KMS-11 (cell line): Measurements from ENCODE around the gene ITGA8.

Experiments
- H2AFZ ChIP-seq: fragments of 200-600 bp; sonication (generic); 2 replicates; pipeline ENCODE4 v1.6.1; 2016; ENCODE audit warnings: antibody characterized with exemption, mixed run types, low read depth
- H3K27ac ChIP-seq: fragments of 200-600 bp; sonication (generic); 2 replicates; pipeline ENCODE4 v1.6.1; 2016; ENCODE audit warnings: mild to moderate bottlenecking, mixed run types
- H3K27me3 ChIP-seq: fragments of 200-600 bp; sonication (generic); 2 replicates; pipeline ENCODE4 v1.6.1; 2017; ENCODE audit warnings: mild to moderate bottlenecking, low read depth, mixed run types, moderate library complexity; ENCODE audit not compliant: insufficient read depth
- H3K36me3 ChIP-seq: fragments of 200-600 bp; sonication (generic); 2 replicates; pipeline ENCODE4 v1.6.1; 2017; ENCODE audit warnings: mild to moderate bottlenecking, mixed run types; ENCODE audit not compliant: insufficient read depth
- H3K4me1 ChIP-seq: fragments of 200-600 bp; sonication (generic); 2 replicates; pipeline ENCODE4 v1.6.1; 2016; ENCODE audit warnings: mild to moderate bottlenecking, low read depth, mixed run types; ENCODE audit not compliant: poor library complexity, severe bottlenecking
- H3K4me2 ChIP-seq: fragments of 200-600 bp; sonication (generic); 2 replicates; pipeline ENCODE4 v1.7.0; 2016; ENCODE audit warnings: mild to moderate bottlenecking, mixed run types
- H3K4me3 ChIP-seq: fragments of 200-600 bp; sonication (generic); IDR thresholded peaks from 2 replicates; pipeline ENCODE4 v1.6.1; 2017; ENCODE audit warnings: low read depth, low read length, mixed read lengths; ENCODE audit not compliant: insufficient read depth
- H3K79me2 ChIP-seq: fragments of 200-600 bp; sonication (generic); 2 replicates; pipeline ENCODE4 v1.6.1; 2016; ENCODE audit warnings: low read depth, mixed run types; ENCODE audit not compliant: insufficient read depth
- H3K9ac ChIP-seq: fragments of 200-600 bp; sonication (generic); 2 replicates; pipeline ENCODE4 v1.6.1; 2016; ENCODE audit warnings: mild to moderate bottlenecking, mixed run types
- H4K20me1 ChIP-seq: fragments of 200-600 bp; sonication (generic); 2 replicates; pipeline ENCODE4 v1.6.1; 2016; ENCODE audit warnings: mild to moderate bottlenecking, mixed run types; ENCODE audit not compliant: insufficient read depth
- TF ChIP-seq, protein P1 (sequence below): fragments of 200-600 bp; sonication (generic); conservative IDR thresholded peaks from 2 replicates; pipeline ENCODE4 v1.6.1; 2017; ENCODE audit warnings: low read depth, mild to moderate bottlenecking, antibody characterized with exemption, low read length, moderate library complexity, mixed read lengths

The ITGA8 gene

GRCh38 chr10:15712883-15713282 lies 6.8 kb downstream of the ITGA8 start:
- no peaks in the 10 kb centered on the region for H3K4me1 ChIP-seq
- H3K27ac ChIP-seq, result no peak overlapping the region
- H3K9ac ChIP-seq, result no peak overlapping the region
- no peak overlapping the region for H3K4me2 ChIP-seq
- H3K79me2 ChIP-seq, result no peaks in the 10 kb centered on the region
- no peaks in the 10 kb centered on the region for H3K27me3 ChIP-seq
- no peak overlapping the region for H3K4me3 ChIP-seq
- no peak overlapping the region for H2AFZ ChIP-seq
- TF ChIP-seq, protein P1, sequence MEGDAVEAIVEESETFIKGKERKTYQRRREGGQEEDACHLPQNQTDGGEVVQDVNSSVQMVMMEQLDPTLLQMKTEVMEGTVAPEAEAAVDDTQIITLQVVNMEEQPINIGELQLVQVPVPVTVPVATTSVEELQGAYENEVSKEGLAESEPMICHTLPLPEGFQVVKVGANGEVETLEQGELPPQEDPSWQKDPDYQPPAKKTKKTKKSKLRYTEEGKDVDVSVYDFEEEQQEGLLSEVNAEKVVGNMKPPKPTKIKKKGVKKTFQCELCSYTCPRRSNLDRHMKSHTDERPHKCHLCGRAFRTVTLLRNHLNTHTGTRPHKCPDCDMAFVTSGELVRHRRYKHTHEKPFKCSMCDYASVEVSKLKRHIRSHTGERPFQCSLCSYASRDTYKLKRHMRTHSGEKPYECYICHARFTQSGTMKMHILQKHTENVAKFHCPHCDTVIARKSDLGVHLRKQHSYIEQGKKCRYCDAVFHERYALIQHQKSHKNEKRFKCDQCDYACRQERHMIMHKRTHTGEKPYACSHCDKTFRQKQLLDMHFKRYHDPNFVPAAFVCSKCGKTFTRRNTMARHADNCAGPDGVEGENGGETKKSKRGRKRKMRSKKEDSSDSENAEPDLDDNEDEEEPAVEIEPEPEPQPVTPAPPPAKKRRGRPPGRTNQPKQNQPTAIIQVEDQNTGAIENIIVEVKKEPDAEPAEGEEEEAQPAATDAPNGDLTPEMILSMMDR, result no peak
- no peaks in the 10 kb centered on the region for H4K20me1 ChIP-seq
- no peaks in the 10 kb centered on the region for H3K36me3 ChIP-seq

GRCh38 chr10:15710455-15710854 lies 9.3 kb downstream of the ITGA8 start:
- Histone ChIP-seq H4K20me1 (no peaks in the 10 kb centered on the region), H3K9ac (no peak overlapping the region), H3K36me3 (no peaks in the 10 kb centered on the region), H3K79me2 (no peaks in the 10 kb centered on the region), H3K27ac (no peak overlapping the region), H3K4me3 (no peak overlapping the region), H3K27me3 (no peaks in the 10 kb centered on the region), H3K4me2 (no peak overlapping the region), H2AFZ (no peak overlapping the region), H3K4me1 (no peaks in the 10 kb centered on the region)
- TF ChIP-seq, protein P1, result no peak

DNA sequence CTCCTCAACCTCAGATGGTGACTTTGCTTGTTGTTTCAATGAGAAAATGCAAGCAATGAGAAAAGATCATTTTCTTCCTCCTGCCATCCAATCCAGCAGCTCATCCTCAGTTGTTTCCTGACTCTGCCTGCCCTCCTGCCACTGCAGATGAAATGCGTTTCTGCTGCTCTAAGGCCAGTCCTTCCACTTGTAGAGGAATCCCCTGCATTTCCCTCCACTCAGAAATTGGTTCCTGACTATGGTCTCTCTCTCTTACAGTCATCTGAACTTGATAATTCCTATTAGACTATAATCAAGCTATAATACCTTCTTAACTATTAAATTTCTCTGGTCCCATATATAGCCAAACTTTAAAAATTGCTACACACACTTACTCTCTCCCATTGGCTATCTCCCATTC lies 14.4 kb downstream of the ITGA8 start:
- Histone ChIP-seq H3K9ac (no peak overlapping the region), H2AFZ (no peak overlapping the region), H3K27ac (no peak overlapping the region), H3K4me2 (no peak overlapping the region), H4K20me1 (no peaks in the 10 kb centered on the region), H3K4me3 (no peak overlapping the region), H3K4me1 (peaks cover 14% of the 10 kb centered on the region), H3K36me3 (no peaks in the 10 kb centered on the region), H3K79me2 (no peaks in the 10 kb centered on the region), H3K27me3 (no peaks in the 10 kb centered on the region)
- TF ChIP-seq, protein P1, result no peak

DNA sequence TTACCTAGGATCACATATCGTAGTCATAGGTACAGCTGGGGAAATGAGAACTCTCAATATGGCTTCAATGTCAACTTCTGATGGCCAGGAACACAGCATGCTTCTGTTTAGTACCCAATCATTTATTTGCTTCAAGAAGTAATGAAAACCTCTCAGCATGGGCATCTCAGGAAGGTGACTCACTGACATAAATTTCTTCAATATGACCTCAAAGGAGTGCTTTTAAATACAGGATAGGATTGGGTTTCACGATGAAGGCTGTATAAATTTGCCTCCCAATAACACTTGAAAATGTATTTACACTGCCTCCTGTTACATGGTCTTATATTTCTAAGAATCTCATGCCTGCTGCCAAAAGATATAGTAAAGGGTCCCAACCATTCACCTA lies 15.1 kb downstream of the ITGA8 start:
- H3K79me2 ChIP-seq, result no peaks in the 10 kb centered on the region
- H3K4me3 ChIP-seq, result no peak overlapping the region
- H3K27me3 ChIP-seq, result no peaks in the 10 kb centered on the region
- TF ChIP-seq, protein P1, result no peak
- no peaks in the 10 kb centered on the region for H4K20me1 ChIP-seq
- H2AFZ ChIP-seq, result no peak overlapping the region
- H3K27ac ChIP-seq, result no peak overlapping the region
- H3K36me3 ChIP-seq, result no peaks in the 10 kb centered on the region
- no peak overlapping the region for H3K4me2 ChIP-seq
- no peak overlapping the region for H3K9ac ChIP-seq
- peaks cover 14% of the 10 kb centered on the region for H3K4me1 ChIP-seq
